ENCODE measurements around the gene CYP46A1. TPM values are rescaled to one million over a fixed set of nuclear protein-coding genes. Genes with fewer than 3 reads are reported as not detected.

Gene CYP46A1
- total RNA-seq, 1 donor from 2014 or later: under 0.01 TPM

GRCh38 chr14:99678198-99678597 is 5.9 kb upstream of the CYP46A1 start:
- DNase-seq (ENCODE audit: low read depth): no peak
- no peak overlapping the region for H3K4me3 ChIP-seq (ENCODE audit: low read depth, low read length)
- no peak for TF ChIP-seq CTCF (conservative IDR thresholded peaks at IDR 0.05; ENCODE audit: low read depth, low read length)

GRCh38 chr14:99679111-99679510 is 5.0 kb upstream of the CYP46A1 start:
- H3K4me3 ChIP-seq (ENCODE audit: low read depth, low read length): no peak overlapping the region
- TF ChIP-seq CTCF (conservative IDR thresholded peaks at IDR 0.05; ENCODE audit: low read depth, low read length): no peak

GRCh38 chr14:99679543-99679942 is 4.6 kb upstream of the CYP46A1 start:
- DNase-seq (ENCODE audit: low read depth): no peak
- H3K4me3 ChIP-seq (ENCODE audit: low read depth, low read length): no peak overlapping the region
- no peak for TF ChIP-seq CTCF (conservative IDR thresholded peaks at IDR 0.05; ENCODE audit: low read depth, low read length)

More at GRCh38 chr14:99679111-99679510, 5.0 kb upstream of the CYP46A1 start:
- DNase-seq (ENCODE audit: low read depth): no peak

GRCh38 chr14:99679996-99680395 is 4.1 kb upstream of the CYP46A1 start:
- DNase-seq (ENCODE audit: low read depth): no peak
- TF ChIP-seq CTCF (conservative IDR thresholded peaks at IDR 0.05; ENCODE audit: low read depth, low read length): no peak
- H3K4me3 ChIP-seq (ENCODE audit: low read depth, low read length): no peak overlapping the region

GRCh38 chr14:99681101-99681831 is 2.8 kb upstream of the CYP46A1 start:
- no peak overlapping the region for H3K4me3 ChIP-seq (ENCODE audit: low read depth, low read length)
- TF ChIP-seq CTCF (conservative IDR thresholded peaks at IDR 0.05; ENCODE audit: low read depth, low read length): no peak
- DNase-seq (ENCODE audit: low read depth): no peak

- H3K4me3 ChIP-seq (ENCODE audit: low read depth, low read length): no peak overlapping the region
- DNase-seq (ENCODE audit: low read depth): no peak
- TF ChIP-seq CTCF (conservative IDR thresholded peaks at IDR 0.05; ENCODE audit: low read depth, low read length): no peak
These were observed 2.3 kb upstream of the CYP46A1 start for GRCh38 chr14:99681832-99682148.
